Memory B cell (primary cell): ENCODE results near the gene NOS3.
"Not testable (repeated sequence)": the region's sequence is repeated elsewhere in the genome, so short reads cannot be mapped to it uniquely, and the experiment has no call there.

Experiments
- ATAC-seq: fragments of 150-1000 bp; cut with Tn5 transposase; 2 replicates; pipeline ENCODE4 v1.10.0; 2021; ENCODE audit warnings: low read depth, mild to moderate bottlenecking, moderate library complexity
- DNase-seq, 2 donors: peaks; one replicate each; pipeline ENCODE4 v3.0.0; 2022; ENCODE audit warnings: low spot score in 2 of 2
- H3K27ac Mint-ChIP-seq: one replicate; pipeline ENCODE4 v1.8.0; 2022; ENCODE audit warnings: mild to moderate bottlenecking, moderate library complexity, mixed read lengths
- H3K27me3 Mint-ChIP-seq: one replicate; pipeline ENCODE4 v1.8.0; 2022; ENCODE audit warnings: mixed read lengths
- H3K36me3 Mint-ChIP-seq: one replicate; pipeline ENCODE4 v1.8.0; 2022; ENCODE audit warnings: mild to moderate bottlenecking, mixed read lengths
- H3K4me1 Mint-ChIP-seq: one replicate; pipeline ENCODE4 v1.8.0; 2022; ENCODE audit warnings: mixed read lengths
- H3K4me3 Mint-ChIP-seq: one replicate; pipeline ENCODE4 v1.8.0; 2022; ENCODE audit warnings: mild to moderate bottlenecking, moderate library complexity, mixed read lengths
- H3K9me3 Mint-ChIP-seq: one replicate; pipeline ENCODE4 v1.8.0; 2022; ENCODE audit warnings: mixed read lengths

NOS3 gene

DNA sequence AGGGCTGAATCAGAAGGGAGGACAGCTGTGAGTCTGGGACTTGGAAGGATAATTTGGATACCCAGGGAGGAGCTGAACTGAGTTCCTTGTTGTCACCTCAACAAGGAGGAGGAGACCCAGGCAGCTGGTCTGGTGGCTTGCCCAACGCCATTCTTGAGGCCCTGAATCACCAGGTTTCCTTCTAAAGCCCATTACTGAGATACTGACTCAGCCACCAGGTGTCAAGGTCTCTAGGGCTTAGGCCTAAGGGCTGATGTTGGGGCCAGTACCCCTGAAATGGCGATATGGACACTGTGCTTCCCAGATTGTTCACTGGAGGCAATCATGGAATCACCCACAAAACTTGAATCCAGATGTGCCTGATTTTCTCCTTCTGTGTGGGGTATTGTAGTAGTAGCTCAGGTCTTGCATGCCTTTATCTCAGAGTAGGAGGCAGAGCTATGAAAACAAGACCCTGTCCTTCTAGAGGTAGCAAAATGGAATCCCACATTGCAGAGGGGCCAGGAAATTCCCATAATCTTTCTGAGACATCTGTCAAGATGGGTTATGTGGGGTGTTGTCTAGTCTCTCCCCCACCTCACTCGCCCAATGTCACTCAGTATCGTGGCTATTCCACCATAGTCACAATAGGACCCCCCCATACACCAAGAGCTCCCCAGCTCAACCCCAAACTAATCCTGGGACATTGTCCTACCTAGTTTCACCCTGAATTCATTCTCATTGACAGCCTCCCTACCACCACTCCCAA, 35.3 kb downstream of the NOS3 start:
- peaks cover 12% of the 10 kb centered on the region for H3K4me1 Mint-ChIP-seq
- no peaks in the 10 kb centered on the region for H3K9me3 Mint-ChIP-seq
- H3K36me3 Mint-ChIP-seq, result no peaks in the 10 kb centered on the region
- peak overlapping the region; percentile 99 for H3K27ac Mint-ChIP-seq
- H3K27me3 Mint-ChIP-seq, result peaks cover 10% of the 10 kb centered on the region
- no peak overlapping the region for H3K4me3 Mint-ChIP-seq
- DNase-seq (no peak), ATAC-seq (no peak)

DNA sequence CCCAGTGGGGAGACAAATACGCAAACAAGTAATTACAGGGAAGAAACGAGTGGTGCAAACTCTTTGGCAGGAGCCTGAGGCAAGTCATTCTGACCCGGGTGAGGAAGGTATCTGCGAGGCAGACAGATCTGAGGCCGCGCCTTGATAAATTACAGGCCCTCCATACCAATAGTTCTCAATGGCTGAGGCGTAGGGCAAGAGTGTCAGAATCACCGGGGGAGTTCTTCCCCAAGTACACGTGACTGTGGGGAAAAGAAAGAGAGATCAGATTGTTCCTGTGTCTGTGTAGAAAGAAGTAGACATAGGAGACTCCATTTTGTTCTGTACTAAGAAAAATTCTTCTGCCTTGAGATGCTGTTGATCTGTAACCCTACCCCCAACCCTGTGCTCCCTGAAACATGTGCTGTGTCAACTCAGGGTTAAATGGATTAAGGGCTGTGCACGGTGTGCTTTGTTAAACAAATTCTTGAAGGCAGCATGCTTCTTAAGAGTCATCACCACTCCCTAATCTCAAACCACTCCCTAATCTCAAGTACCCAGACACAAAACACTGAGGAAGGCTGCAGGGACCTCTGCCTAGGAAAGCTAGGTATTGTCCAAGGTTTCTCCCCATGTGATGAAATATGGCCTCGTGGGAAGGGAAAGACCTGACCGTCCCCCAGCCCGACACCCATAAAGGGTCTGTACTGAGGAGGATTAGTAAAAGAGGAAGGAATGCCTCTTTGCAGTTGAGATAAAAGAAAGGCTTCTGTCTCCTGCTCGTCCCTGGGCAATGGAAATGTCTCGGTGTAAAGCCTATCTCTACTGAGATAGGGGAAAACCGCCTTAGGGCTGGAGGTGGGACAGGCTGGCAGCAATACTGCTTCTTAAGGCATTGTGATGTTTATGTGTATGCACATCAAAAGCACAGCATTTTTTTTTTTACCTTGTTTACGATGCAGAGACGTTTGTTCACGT, 36.2 kb downstream of the NOS3 start:
- not testable (repeated sequence) for H3K9me3 Mint-ChIP-seq, ATAC-seq, DNase-seq, H3K36me3 Mint-ChIP-seq, H3K27me3 Mint-ChIP-seq
- H3K27ac Mint-ChIP-seq, result peak overlapping the region; percentile 99
- H3K4me1 Mint-ChIP-seq, result peaks cover 12% of the 10 kb centered on the region
- peak overlapping the region; percentile 87 for H3K4me3 Mint-ChIP-seq

DNA sequence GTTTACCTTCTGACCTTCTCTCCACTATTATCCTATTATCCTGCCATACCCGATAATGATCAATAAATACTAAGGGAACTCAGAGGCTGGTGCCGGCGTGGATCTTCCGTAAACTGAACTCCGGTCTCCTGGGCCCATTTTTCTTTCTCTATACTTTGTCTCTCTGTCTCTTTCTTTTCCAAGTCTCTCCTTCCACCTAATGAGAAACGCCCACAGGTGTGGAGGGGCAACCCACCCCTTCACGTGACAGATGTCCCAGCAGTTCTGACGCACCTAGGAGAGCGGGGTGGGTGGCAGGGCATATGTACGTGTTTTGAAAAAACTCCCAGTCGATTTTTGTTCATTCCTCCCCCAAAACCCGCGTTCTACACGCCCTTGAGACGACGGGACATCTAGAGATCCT, 36.9 kb downstream of the NOS3 start:
- not testable (repeated sequence) for H3K36me3 Mint-ChIP-seq, H3K9me3 Mint-ChIP-seq, DNase-seq, H3K27me3 Mint-ChIP-seq
- peak; percentile 41 for ATAC-seq
- Mint-ChIP-seq H3K4me1 (peaks cover 12% of the 10 kb centered on the region), H3K27ac (peak overlapping the region; percentile 99), H3K4me3 (peak overlapping the region; percentile 87)

DNA sequence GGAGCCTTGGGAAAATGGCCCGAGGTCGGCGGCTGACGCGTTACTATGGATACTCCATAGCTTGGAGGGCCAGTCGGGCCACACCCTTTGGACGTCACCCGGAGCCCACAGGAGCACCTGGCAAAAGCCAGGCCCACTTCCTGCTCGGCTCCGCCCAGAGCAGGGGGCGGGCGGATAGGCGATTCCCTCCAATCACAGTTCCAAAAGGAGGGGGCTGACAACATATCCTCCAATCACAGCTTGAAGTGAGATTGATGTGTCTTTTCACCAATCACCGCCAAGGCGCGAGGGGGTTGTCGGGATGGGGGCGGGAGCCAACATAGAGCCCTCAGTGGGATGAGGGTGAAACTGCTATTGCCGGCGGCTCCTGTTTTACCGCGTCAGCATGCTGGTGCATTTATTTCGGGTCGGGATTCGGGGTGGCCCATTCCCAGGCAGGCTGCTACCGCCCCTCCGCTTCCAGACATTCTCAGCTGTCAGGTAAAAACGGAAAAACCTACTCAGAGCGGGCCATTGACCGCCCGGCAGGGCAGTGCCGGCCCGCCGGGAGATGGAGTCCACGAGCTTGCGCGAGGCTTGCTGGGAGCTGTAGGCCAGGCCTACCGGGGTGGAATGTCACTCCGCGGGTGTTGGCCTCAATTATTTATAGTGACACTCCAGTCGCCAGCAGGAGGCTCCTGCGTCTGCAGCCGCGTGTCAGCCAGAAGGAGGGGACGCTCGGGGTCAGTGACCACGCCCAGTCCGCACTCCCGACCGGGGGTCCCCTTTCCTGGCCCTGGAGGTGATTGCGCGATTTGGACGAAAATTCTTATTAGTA, 37.5 kb downstream of the NOS3 start, which contains the start of gene ABCB8:
Gene ABCB8 (plus strand): TSS at position 320 of the 817 bp plus-strand sequence. CDS start 66 bp downstream, at position 386.
- Mint-ChIP-seq H3K9me3 (no peaks in the 10 kb centered on the region), H3K4me3 (peak within 1 kb of the TSS; percentile 87), H3K4me1 (peaks cover 12% of the 10 kb centered on the region), H3K27me3 (peaks cover 5% of the 10 kb centered on the region), H3K27ac (peak within 1 kb of the TSS; percentile 99), H3K36me3 (peaks cover 3% of the 10 kb centered on the region)
- DNase-seq, result peak; percentile 96 to 99
- ATAC-seq, result peak; percentile 83

- H3K36me3 Mint-ChIP-seq, result peaks cover 3% of the 10 kb centered on the region
- peaks cover 12% of the 10 kb centered on the region for H3K4me1 Mint-ChIP-seq
- DNase-seq (no peak), ATAC-seq (no peak)
- H3K4me3 Mint-ChIP-seq, result peak overlapping the region; percentile 87
- peaks cover 5% of the 10 kb centered on the region for H3K27me3 Mint-ChIP-seq
- no peaks in the 10 kb centered on the region for H3K9me3 Mint-ChIP-seq
- peak overlapping the region; percentile 99 for H3K27ac Mint-ChIP-seq
Observed at GRCh38 chr7:151028948-151029501, 38.2 kb downstream of the NOS3 start.

DNA sequence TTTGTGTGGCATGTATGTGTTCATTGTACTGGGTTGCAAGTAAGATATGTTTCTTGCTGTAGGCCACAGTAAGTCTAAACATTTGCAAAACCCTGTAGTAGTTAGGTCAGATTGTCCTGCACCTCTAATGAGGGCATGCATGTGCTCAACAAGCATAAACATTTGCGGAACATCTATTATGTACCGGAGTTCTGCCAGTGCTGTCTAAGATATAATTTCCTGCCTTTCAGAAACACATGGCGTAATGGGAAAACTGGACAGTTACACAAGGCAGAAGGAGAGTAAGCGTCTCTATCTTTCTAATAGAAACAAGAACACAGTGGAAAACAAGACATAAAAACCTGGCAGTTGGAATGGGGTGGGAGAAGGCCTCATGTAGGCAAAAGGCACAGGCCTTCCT, 40.2 kb downstream of the NOS3 start:
- no peak for ATAC-seq
- H3K9me3 Mint-ChIP-seq, result no peaks in the 10 kb centered on the region
- no peaks in the 10 kb centered on the region for H3K27me3 Mint-ChIP-seq

DNA sequence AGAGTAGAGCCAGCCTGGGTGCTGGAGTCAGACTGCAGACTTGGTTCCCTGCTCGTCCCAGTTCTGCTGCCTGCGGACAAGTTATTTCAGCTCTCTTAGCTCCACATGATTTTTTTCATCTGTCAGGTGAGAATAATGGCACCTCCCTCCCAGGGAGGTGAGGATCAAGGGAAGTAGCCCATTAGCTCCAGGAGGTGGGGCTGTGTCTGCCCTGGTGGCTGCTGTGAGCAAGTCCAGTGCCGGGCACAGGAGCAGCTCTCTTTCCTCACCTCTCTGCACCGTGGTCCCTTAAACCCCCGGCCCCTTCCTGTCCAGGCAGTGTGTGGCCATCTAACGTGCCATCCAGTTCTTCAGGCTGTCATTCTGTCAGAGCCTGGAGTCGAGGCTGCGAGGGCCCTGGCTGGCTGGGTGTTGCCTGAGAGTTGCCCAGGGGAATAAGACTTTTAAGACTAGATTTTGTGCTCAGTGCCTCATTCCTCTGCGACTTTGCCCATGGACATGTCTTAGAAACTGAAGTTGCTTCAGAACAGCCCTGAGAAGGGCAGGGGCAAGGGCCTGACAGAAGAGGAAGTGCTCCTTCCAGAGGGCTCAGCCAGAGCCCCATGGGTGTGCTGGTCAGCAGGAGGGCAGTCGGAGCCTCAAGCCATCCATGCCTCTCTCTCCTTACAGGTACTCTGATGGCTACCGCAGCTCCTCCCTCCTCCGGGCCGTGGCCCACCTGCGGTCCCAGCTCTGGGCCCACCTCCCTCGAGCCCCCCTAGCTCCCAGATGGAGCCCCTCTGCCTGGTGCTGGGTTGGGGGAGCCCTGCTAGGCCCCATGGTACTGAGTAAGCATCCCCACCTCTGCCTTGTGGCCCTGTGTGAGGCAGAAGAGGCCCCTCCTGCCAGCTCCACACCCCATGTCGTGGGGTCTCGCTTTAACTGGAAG, 42.4 kb downstream of the NOS3 start:
- DNase-seq (no peak), ATAC-seq (no peak)
- Mint-ChIP-seq H3K36me3 (peaks cover 13% of the 10 kb centered on the region), H3K27me3 (no peaks in the 10 kb centered on the region), H3K4me3 (no peak overlapping the region), H3K27ac (no peak overlapping the region), H3K9me3 (no peaks in the 10 kb centered on the region), H3K4me1 (peaks cover 9% of the 10 kb centered on the region)

More for the DNA sequence above, 40.2 kb downstream of the NOS3 start:
- peaks cover 12% of the 10 kb centered on the region for H3K4me1 Mint-ChIP-seq
- no peak overlapping the region for H3K4me3 Mint-ChIP-seq
- peaks cover 7% of the 10 kb centered on the region for H3K36me3 Mint-ChIP-seq
- DNase-seq, result no peak
- H3K27ac Mint-ChIP-seq, result no peak overlapping the region

- Mint-ChIP-seq H3K36me3 (peaks cover 13% of the 10 kb centered on the region), H3K4me1 (peaks cover 6% of the 10 kb centered on the region), H3K27me3 (no peaks in the 10 kb centered on the region), H3K4me3 (no peak overlapping the region), H3K9me3 (no peaks in the 10 kb centered on the region), H3K27ac (no peak overlapping the region)
- ATAC-seq (no peak), DNase-seq (no peak)
Observed at GRCh38 chr7:151033864-151034249, 43.0 kb downstream of the NOS3 start.

GRCh38 chr7:151034312-151035025, 43.7 kb downstream of the NOS3 start:
- H3K4me1 Mint-ChIP-seq, result peaks cover 2% of the 10 kb centered on the region
- no peak overlapping the region for H3K4me3 Mint-ChIP-seq
- peaks cover 13% of the 10 kb centered on the region for H3K36me3 Mint-ChIP-seq
- H3K27ac Mint-ChIP-seq, result no peak overlapping the region
- no peak for ATAC-seq
- no peaks in the 10 kb centered on the region for H3K9me3 Mint-ChIP-seq
- DNase-seq, result no peak
- H3K27me3 Mint-ChIP-seq, result no peaks in the 10 kb centered on the region

GRCh38 chr7:151035026-151035717, 44.4 kb downstream of the NOS3 start:
- no peaks in the 10 kb centered on the region for H3K27me3 Mint-ChIP-seq
- H3K4me3 Mint-ChIP-seq, result no peak overlapping the region
- H3K27ac Mint-ChIP-seq, result no peak overlapping the region
- no peaks in the 10 kb centered on the region for H3K4me1 Mint-ChIP-seq
- DNase-seq (no peak), ATAC-seq (no peak)
- no peaks in the 10 kb centered on the region for H3K9me3 Mint-ChIP-seq
- peaks cover 13% of the 10 kb centered on the region for H3K36me3 Mint-ChIP-seq

DNA sequence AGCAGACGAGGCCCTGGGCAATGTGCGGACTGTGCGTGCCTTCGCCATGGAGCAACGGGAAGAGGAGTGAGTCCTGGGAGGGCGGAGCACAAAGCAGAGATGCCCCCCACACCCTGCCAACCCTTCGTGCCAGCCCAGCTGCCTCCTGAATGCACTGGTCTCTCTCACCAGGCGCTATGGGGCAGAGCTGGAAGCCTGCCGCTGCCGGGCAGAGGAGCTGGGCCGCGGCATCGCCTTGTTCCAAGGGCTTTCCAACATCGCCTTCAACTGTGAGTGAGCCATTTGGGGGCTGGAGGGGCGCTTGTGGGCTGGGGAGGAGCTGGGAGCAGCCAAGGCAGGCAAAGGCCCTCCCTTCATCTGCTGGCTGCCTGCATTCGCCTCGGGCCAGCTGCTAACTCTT, 45.1 kb downstream of the NOS3 start:
- Mint-ChIP-seq H3K4me1 (no peaks in the 10 kb centered on the region), H3K9me3 (no peaks in the 10 kb centered on the region), H3K36me3 (peaks cover 13% of the 10 kb centered on the region), H3K4me3 (no peak overlapping the region), H3K27ac (no peak overlapping the region), H3K27me3 (no peaks in the 10 kb centered on the region)
- DNase-seq (no peak), ATAC-seq (no peak)
